ENCODE measurements around the gene HSPB2. TPM values are rescaled to one million over a fixed set of nuclear protein-coding genes. Genes with fewer than 3 reads are reported as not detected.

HSPB2 gene
- polyA plus RNA-seq, 1 experiment = 0.41 TPM

- H3K9me3 ChIP-seq (ENCODE audit: control insufficient read depth, insufficient read depth, low read length) = no peaks in the 10 kb centered on the region
- POLR2A ChIA-PET = interaction anchor here (0.6 to 1.2 kb wide), 2 partner anchors 18 to 90 kb away, joined by 4 to 7 read pairs; no protein-coding TSS in a partner anchor
- H3K27ac ChIP-seq (ENCODE audit: low read depth, low read length) = peak overlapping the region; percentile 41
- CTCF ChIA-PET = interaction anchor here (0.8 to 1.8 kb wide), 5 partner anchors 11 to 53 kb away, joined by 3 to 10 read pairs (median 5); no protein-coding TSS in a partner anchor
- no peaks in the 10 kb centered on the region for H3K27me3 ChIP-seq (ENCODE audit: control insufficient read depth, insufficient read depth, low read length)
- DNase-seq (ENCODE audit: low read depth, low spot score) = no peak
- TF ChIP-seq CTCF (IDR thresholded peaks at IDR 0.05; ENCODE audit: low read depth, low read length) = no peak
- H3K4me3 ChIP-seq (ENCODE audit: low read depth, low read length) = no peak overlapping the region
Observed at GRCh38 chr11:111944651-111945051, 32.1 kb downstream of the HSPB2 start.

GRCh38 chr11:111945198-111945597 is 32.7 kb downstream of the HSPB2 start:
- POLR2A ChIA-PET = interaction anchor here (0.6 kb wide), 1 partner anchor 90 kb away, joined by 7 read pairs; no protein-coding TSS in a partner anchor
- H3K4me3 ChIP-seq (ENCODE audit: low read depth, low read length) = no peak overlapping the region

GRCh38 chr11:111946499-111946898 is 34.0 kb downstream of the HSPB2 start:
- H3K27me3 ChIP-seq (ENCODE audit: control insufficient read depth, insufficient read depth, low read length) = no peaks in the 10 kb centered on the region
- CTCF ChIA-PET = no interaction called here
- H3K4me3 ChIP-seq (ENCODE audit: low read depth, low read length) = no peak overlapping the region
- no peak for DNase-seq (ENCODE audit: low read depth, low spot score)
- no peak for TF ChIP-seq CTCF (IDR thresholded peaks at IDR 0.05; ENCODE audit: low read depth, low read length)
- no peaks in the 10 kb centered on the region for H3K9me3 ChIP-seq (ENCODE audit: control insufficient read depth, insufficient read depth, low read length)
- no peak overlapping the region for H3K27ac ChIP-seq (ENCODE audit: low read depth, low read length)
- POLR2A ChIA-PET = no interaction called here

More at GRCh38 chr11:111945198-111945597, 32.7 kb downstream of the HSPB2 start:
- DNase-seq (ENCODE audit: low read depth, low spot score) = no peak
- H3K9me3 ChIP-seq (ENCODE audit: control insufficient read depth, insufficient read depth, low read length) = no peaks in the 10 kb centered on the region
- H3K27me3 ChIP-seq (ENCODE audit: control insufficient read depth, insufficient read depth, low read length) = no peaks in the 10 kb centered on the region
- no peak overlapping the region for H3K27ac ChIP-seq (ENCODE audit: low read depth, low read length)
- TF ChIP-seq CTCF (IDR thresholded peaks at IDR 0.05; ENCODE audit: low read depth, low read length) = no peak
- CTCF ChIA-PET = interaction anchor here (0.8 to 1.8 kb wide), 3 partner anchors 14 to 37 kb away, joined by 3 to 10 read pairs (median 5); no protein-coding TSS in a partner anchor

GRCh38 chr11:111947143-111947542 is 34.6 kb downstream of the HSPB2 start:
- no peak for TF ChIP-seq CTCF (IDR thresholded peaks at IDR 0.05; ENCODE audit: low read depth, low read length)
- no peaks in the 10 kb centered on the region for H3K27me3 ChIP-seq (ENCODE audit: control insufficient read depth, insufficient read depth, low read length)
- ChIA-PET CTCF (no interaction called here), POLR2A (no interaction called here)
- no peaks in the 10 kb centered on the region for H3K9me3 ChIP-seq (ENCODE audit: control insufficient read depth, insufficient read depth, low read length)
- no peak for DNase-seq (ENCODE audit: low read depth, low spot score)
- no peak overlapping the region for H3K27ac ChIP-seq (ENCODE audit: low read depth, low read length)
- no peak overlapping the region for H3K4me3 ChIP-seq (ENCODE audit: low read depth, low read length)

GRCh38 chr11:111949519-111950426 is 37.2 kb downstream of the HSPB2 start:
- H3K27me3 ChIP-seq (ENCODE audit: control insufficient read depth, insufficient read depth, low read length) = no peaks in the 10 kb centered on the region
- H3K4me3 ChIP-seq (ENCODE audit: low read depth, low read length) = no peak overlapping the region
- H3K9me3 ChIP-seq (ENCODE audit: control insufficient read depth, insufficient read depth, low read length) = no peaks in the 10 kb centered on the region
- H3K27ac ChIP-seq (ENCODE audit: low read depth, low read length) = no peak overlapping the region
- CTCF ChIA-PET = no interaction called here
- POLR2A ChIA-PET = no interaction called here
- no peak for DNase-seq (ENCODE audit: low read depth, low spot score)
- TF ChIP-seq CTCF (IDR thresholded peaks at IDR 0.05; ENCODE audit: low read depth, low read length) = no peak
